Ishikawa (cell line): Measurements from ENCODE around the gene LRRC8C.

ENCODE experiments used
- CREB1 ChIP-seq: IDR thresholded peaks from 2 replicates; pipeline ENCODE4 v1.6.1; 2012; ENCODE audit warnings: low read depth
- EGR1 ChIP-seq: IDR thresholded peaks from 2 replicates; pipeline ENCODE4 v1.6.1; 2012
- EP300 ChIP-seq: IDR thresholded peaks from 2 replicates; pipeline ENCODE4 v1.6.1; 2012; ENCODE audit warnings: borderline replicate concordance
- TAF1 ChIP-seq: IDR thresholded peaks from 2 replicates; pipeline ENCODE4 v1.6.1; 2012; ENCODE audit warnings: low read depth, mild to moderate bottlenecking
- YY1 ChIP-seq: IDR thresholded peaks from 2 replicates; pipeline ENCODE4 v1.6.1; 2012; ENCODE audit warnings: low read depth
- ZBTB7A ChIP-seq: IDR thresholded peaks from 2 replicates; pipeline ENCODE4 v1.6.1; 2012; ENCODE audit warnings: low read depth
- TF ChIP-seq, protein P1 (sequence below): IDR thresholded peaks from 2 replicates; pipeline ENCODE4 v1.6.1; 2012; ENCODE audit warnings: low read depth, mild to moderate bottlenecking

DNA sequence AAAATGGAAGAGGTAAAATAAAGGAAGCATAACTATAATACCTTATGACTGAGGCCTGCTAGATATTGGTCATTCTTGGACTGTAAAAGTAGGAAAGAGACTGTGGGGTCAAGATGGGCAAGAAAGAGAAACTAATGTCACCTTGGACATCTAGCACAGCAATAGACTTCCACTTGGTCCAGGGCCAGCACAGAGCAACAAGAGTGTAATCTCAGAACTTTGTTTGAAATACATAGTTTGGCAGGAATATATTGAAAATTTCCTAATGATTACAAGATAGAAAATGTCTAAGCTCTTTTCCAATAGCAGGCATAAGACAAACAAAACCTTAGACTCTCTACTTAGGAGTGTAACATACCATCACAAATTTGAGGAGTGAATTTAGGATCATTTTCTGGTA lies 4.6 kb downstream of the LRRC8C start:
- TF ChIP-seq, protein P1, sequence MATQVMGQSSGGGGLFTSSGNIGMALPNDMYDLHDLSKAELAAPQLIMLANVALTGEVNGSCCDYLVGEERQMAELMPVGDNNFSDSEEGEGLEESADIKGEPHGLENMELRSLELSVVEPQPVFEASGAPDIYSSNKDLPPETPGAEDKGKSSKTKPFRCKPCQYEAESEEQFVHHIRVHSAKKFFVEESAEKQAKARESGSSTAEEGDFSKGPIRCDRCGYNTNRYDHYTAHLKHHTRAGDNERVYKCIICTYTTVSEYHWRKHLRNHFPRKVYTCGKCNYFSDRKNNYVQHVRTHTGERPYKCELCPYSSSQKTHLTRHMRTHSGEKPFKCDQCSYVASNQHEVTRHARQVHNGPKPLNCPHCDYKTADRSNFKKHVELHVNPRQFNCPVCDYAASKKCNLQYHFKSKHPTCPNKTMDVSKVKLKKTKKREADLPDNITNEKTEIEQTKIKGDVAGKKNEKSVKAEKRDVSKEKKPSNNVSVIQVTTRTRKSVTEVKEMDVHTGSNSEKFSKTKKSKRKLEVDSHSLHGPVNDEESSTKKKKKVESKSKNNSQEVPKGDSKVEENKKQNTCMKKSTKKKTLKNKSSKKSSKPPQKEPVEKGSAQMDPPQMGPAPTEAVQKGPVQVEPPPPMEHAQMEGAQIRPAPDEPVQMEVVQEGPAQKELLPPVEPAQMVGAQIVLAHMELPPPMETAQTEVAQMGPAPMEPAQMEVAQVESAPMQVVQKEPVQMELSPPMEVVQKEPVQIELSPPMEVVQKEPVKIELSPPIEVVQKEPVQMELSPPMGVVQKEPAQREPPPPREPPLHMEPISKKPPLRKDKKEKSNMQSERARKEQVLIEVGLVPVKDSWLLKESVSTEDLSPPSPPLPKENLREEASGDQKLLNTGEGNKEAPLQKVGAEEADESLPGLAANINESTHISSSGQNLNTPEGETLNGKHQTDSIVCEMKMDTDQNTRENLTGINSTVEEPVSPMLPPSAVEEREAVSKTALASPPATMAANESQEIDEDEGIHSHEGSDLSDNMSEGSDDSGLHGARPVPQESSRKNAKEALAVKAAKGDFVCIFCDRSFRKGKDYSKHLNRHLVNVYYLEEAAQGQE: no peak
- no peak for TF ChIP-seq YY1
- TF ChIP-seq EP300: no peak
- TF ChIP-seq ZBTB7A: no peak
- TF ChIP-seq CREB1: no peak
- TF ChIP-seq TAF1: no peak
- no peak for TF ChIP-seq EGR1
